ENCODE data around the gene DUT.

The DUT gene

GRCh38 chr15:48371961-48372360 is 40.7 kb downstream of the DUT start:
- DNase-seq, result no peak

DNA sequence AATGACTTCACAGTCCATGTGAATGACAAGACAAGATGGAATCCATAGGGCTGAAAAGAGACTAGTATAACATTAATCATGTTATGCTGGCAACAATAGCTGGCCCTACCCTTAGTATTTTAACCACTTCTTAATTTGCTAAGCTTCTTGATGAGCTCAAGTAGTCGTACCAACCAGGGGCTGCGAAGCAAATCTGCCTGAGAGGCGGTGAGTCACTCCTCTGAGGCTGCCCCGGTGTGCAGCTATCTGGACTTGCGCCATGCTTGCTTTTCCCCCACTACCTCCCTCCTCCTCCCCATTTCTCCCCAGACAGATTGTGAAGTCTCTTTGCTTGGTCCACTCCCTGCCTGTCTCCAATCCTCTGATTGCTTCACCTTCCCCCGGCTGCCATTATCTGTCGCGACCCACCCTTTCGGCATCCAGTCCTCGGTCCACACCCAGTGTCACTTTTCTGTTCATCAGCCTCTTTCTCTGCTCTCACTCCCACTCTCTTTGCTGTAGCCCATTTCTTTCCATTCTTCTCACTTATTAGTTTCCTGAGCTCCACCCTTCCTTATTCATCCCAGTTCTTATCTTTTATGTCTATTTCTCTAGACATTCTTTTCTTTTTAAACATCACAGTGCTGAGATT is 42.7 kb downstream of the DUT start:
- no peak for DNase-seq

- no peak for DNase-seq
Observed at GRCh38 chr15:48374472-48374871, 43.2 kb downstream of the DUT start.

DNA sequence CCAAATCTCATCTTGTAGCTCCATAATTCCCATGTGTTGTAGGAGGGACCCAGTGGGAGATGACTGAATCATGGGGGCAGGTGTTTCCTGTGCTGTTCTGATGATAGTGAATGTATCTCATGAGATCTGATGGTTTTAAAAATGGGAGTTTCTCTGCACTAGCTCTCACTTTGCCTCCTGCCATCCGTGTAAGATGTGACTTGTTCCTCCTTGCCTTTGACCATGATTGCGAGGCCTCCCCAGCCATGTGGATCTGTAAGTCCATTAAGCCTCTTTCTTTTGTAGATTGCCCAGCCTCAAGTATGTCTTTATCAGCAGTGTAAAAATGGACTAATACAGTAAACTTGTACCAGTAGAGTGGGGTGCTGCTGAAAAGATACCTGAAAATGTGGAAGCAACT is 44.5 kb downstream of the DUT start:
- DNase-seq, result no peak

DNA sequence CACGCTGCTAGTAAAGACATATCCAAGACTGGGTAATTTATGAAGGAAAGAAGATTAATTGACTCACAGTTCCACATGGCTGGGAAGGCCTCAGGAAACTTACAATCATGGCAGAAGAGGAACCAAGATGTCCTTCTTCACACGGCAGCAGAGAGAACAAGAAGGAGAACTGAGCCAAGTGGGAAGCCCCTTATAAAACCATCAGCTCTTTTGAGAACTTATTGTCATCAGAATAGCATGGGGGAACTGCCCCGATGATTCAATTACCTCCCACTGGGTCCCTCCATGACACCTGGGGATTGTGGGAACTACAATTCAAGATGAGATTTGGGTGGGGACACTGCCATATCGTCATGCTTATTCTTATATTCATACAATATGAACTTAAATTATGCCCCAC is 49.0 kb downstream of the DUT start:
- no peak for DNase-seq

DNA sequence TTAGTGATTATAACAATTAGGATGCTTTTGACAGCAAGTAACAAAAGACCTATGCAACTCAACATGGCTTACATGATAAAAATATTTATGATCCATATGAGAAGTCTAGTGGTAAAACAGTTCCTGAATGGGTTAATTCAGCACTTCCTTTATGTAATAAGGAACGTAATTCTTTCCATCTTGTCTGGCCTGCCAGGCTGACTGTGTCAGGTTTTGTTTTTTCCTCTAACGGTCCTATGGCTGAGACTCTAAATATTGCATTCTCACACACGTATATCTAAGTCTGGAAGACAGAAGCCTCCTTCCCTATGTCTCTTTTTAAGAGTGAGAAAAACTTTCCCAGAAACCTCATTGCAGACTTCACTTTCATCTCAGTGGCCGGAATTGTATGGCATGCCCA is 50.6 kb downstream of the DUT start:
- DNase-seq, result no peak

GRCh38 chr15:48383031-48383430 is 51.8 kb downstream of the DUT start:
- no peak for DNase-seq

DNA sequence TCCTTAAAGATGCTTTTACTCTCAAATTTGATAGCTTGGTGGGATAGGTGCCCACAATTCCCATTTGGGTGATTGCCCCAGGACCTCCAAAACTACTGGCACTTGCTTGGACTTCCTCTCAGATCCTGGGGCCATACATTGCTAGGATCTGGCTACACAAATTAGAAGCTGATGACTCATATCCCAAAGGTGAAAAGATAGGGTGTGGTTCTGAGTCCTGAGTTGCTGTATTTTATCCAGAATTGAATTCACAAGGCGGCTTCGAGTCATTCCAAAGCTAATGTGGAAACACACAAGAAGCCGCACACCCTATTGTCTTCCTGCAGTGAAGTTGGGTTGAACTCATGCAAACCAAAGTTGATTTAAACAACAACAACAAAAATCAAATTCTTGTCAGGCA is 53.4 kb downstream of the DUT start:
- DNase-seq, result no peak

DNA sequence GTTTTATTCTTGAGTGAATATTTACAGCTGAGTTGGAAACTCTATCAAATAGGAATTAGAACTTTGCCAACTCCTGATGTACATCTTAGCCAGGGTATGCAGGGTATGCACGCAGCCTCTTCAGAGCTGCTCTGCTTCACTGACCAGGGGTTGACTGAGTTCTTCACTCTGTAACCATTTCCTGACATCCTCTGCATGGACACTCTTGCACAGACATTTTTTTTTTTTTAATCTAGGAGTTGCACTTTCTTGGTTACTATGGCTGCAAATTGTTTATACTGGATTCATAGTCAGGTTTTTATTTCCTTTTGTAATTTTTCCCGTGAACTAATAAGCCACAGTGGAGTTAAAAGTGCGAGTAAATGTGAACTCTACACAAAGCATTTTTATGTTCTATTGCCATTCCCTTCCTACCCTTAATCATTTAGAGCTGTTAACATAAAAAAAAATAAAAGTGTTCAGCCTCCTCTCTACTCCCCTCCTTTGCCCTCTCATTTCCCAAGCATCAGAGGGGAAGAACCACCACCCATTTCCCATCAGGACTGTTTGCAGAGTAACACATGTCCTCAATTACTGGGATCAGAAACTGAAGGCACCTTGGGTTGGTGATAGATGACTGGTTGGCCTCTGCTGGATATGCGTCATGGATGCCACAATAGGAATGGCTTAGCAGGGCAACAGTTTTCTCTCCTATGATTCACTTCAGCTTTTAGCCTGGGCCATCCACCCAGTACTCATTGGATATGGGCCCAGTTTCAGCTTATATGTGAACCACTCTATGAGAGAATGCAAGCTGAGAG is 54.0 kb downstream of the DUT start:
- no peak for DNase-seq

DNA sequence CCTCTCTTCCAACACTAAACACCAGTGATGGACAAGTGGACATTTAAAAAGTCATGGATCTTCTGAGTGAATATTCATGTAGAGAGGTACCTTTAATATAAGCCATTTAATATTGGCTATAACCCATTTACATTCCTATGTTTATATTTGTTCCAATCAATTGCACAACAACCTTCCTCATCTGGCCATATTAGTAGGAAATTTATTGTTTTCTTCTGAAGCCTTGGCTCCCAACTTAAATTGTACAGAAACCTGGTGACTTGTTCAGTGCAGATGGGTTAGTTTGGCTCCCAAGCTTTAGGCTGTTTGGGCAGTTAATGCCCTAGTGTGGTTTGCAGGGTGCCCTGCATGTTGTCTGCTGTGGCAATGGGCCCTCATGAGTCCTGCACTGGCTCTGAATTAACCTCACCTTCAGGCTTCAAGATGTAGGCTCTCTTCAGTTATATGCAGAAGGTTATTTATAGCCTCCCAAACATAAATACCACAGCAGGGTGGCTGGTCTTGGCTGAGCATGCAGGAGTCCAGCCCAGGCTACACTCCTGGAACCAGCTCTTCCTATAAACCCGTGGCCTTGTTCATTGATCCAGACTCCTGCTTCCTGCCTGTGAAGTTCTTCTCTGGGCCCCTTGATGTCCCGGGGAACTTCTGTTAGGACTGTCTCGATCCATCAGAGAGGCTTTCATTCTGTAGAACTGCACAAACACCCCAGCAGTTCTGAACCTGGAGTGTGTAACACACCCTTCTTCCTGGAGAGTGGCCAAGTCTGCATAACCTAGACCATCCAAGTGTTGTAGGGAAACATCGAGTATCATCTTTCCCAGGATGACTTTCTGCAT is 57.0 kb downstream of the DUT start:
- DNase-seq, result no peak

- no peak for DNase-seq
Observed at GRCh38 chr15:48388910-48389309, 57.7 kb downstream of the DUT start.

- DNase-seq, result no peak
Observed at GRCh38 chr15:48389691-48390143, 58.5 kb downstream of the DUT start.

DNA sequence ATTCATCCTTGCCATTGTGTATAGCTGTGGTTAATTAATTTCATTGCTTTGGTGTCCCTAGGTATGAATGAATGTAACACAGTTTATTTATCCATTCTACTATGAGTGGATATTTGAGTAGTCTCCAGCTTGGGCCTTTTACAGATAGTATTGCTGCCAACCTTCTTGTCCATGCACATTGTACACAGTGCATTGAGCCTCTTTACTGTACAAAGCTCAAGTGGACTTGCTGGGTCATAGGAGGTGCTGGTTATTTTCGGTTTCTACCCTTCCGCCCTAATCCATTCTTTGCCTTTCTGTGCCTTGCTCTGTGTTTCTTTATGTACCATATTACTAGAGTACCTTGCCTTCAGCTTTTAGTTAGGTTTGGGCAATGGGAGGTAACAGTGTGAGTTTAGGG is 60.7 kb downstream of the DUT start:
- DNase-seq, result no peak

- no peak for DNase-seq
Observed at GRCh38 chr15:48392356-48392755, 61.1 kb downstream of the DUT start.
